K562 (cell line): ENCODE results near the gene TCAF1. TPM values are rescaled to one million over a fixed set of nuclear protein-coding genes. Genes with fewer than 3 reads are reported as not detected.

Experiments
- ATAC-seq: fragments of 200-7000 bp; cut with Tn5 transposase; 3 replicates; pipeline ENCODE4 v1.9.1; 2020; ENCODE audit warnings: moderate library complexity
- BruUV-seq: library from RNA; stranded (reverse); fragments of 400-500 nt; replicated peaks from 2 replicates; lab custom pipeline; 2021; lab: Mats Ljungman, UMichigan
- CTCF ChIA-PET: fragments of 300-600 bp; formaldehyde crosslinking; extraction: SDS; loops from one replicate; lab custom pipeline; 2021; ENCODE audit warnings: low intra/inter-chr PET ratio; lab: Yijun Ruan, JAX
- POLR2A ChIA-PET: fragments of 300-600, 350-650 bp; sonication (Branson Sonifier 250); formaldehyde crosslinking; extraction: SDS; loops from one replicate; lab custom pipeline; 2021; ENCODE audit warnings: antibody characterized with exemption, inconsistent platforms; lab: Yijun Ruan, JAX
- DNase-seq, 4 experiments: peaks; one replicate each; pipeline versions ENCODE4 v3.0.0 to v3.0.0-alpha.2; 2011 to 2018; ENCODE audit warnings: low spot score in 3 of 4, mixed read lengths in 3 of 4; ENCODE audit errors: extremely low read depth in 1 of 4
- FAIRE-seq: peaks from 2 replicates; lab custom pipeline; 2011; peaks lifted over from hg19 to GRCh38; lab: Jason Lieb, UNC
- H2AFZ ChIP-seq: 2 replicates; pipeline ENCODE4 v1.6.0; 2011; ENCODE audit warnings: low read depth, low read length, control low read depth, inconsistent platforms
- H3K27ac ChIP-seq: fragments of 200-600 bp; 3 replicates; pipeline ENCODE4 v1.8.0; 2011; ENCODE audit warnings: low read depth, mild to moderate bottlenecking, control low read depth, inconsistent platforms, low read length, moderate library complexity, mixed read lengths; ENCODE audit errors: extremely low read depth
- H3K27me3 ChIP-seq, 2 experiments: fragments of 300-600 bp in 1 of 2; 2 replicates in 1 of 2; 3 replicates in 1 of 2; pipeline versions ENCODE4 v1.6.0 to v1.8.0; 2011; ENCODE audit warnings: inconsistent platforms in 2 of 2, low read length in 2 of 2, mild to moderate bottlenecking in 1 of 2, mixed read lengths in 1 of 2, moderate library complexity in 1 of 2; ENCODE audit not compliant: control insufficient read depth in 2 of 2, insufficient read depth in 2 of 2
- H3K36me3 ChIP-seq: fragments of 300-600 bp; 3 replicates; pipeline ENCODE4 v1.8.0; 2011; ENCODE audit warnings: mild to moderate bottlenecking, low read length, inconsistent platforms; ENCODE audit not compliant: control insufficient read depth, insufficient read depth
- H3K4me1 ChIP-seq, 2 experiments: fragments of 200-600 bp in 1 of 2; replicated peaks in 1 of 2; 2 replicates in 1 of 2; 3 replicates in 1 of 2; pipeline versions ENCODE4 v1.5.1 to v1.8.0; 2011; ENCODE audit warnings: inconsistent platforms in 2 of 2, low read length in 2 of 2, mild to moderate bottlenecking in 1 of 2, mixed read lengths in 1 of 2, moderate library complexity in 1 of 2; ENCODE audit not compliant: control insufficient read depth in 2 of 2, insufficient read depth in 2 of 2
- H3K4me2 ChIP-seq: 2 replicates; pipeline ENCODE4 v1.6.1; 2011; ENCODE audit warnings: low read length, control low read depth, inconsistent platforms, mixed read lengths; ENCODE audit not compliant: insufficient read depth
- H3K4me3 ChIP-seq: fragments of 200-600 bp; sonication (generic), shearing (Covaris generic); 2 replicates; pipeline ENCODE4 v1.5.1; 2016; ENCODE audit warnings: control low read depth, inconsistent platforms
- H3K79me2 ChIP-seq: fragments of 200-600 bp; 3 replicates; pipeline ENCODE4 v1.8.0; 2011; ENCODE audit warnings: low read length, inconsistent platforms; ENCODE audit not compliant: control insufficient read depth, insufficient read depth
- H3K9ac ChIP-seq, 2 experiments: 2 replicates each; pipeline versions ENCODE4 v1.6.0 to v1.6.1; 2011; ENCODE audit warnings: low read depth in 2 of 2, low read length in 2 of 2, control low read depth in 1 of 2, inconsistent platforms in 1 of 2, mild to moderate bottlenecking in 1 of 2, mixed read lengths in 1 of 2; ENCODE audit not compliant: insufficient read depth in 1 of 2
- H3K9me1 ChIP-seq: one replicate; pipeline ENCODE4 v1.6.0; 2011; ENCODE audit warnings: inconsistent platforms, mild to moderate bottlenecking, low read length, moderate library complexity; ENCODE audit not compliant: control insufficient read depth, insufficient read depth
- H3K9me3 ChIP-seq: replicated peaks from 2 replicates; pipeline ENCODE4 v1.5.1; 2011; ENCODE audit warnings: low read depth, low read length, inconsistent platforms; ENCODE audit not compliant: control insufficient read depth, insufficient read depth
- H4K20me1 ChIP-seq: replicated peaks from 2 replicates; pipeline ENCODE4 v1.6.1; 2011; ENCODE audit warnings: low read length, inconsistent platforms, mixed read lengths; ENCODE audit not compliant: control insufficient read depth, insufficient read depth
- CEBPB ChIP-seq: fragments of 450-650 bp; IDR thresholded peaks from 2 replicates; pipeline ENCODE4 v1.6.1; 2016; ENCODE audit warnings: missing genetic modification characterization, missing compliant biosample characterization
- CEBPG ChIP-seq, 3 experiments: fragments of 200-800 bp in 1 of 3; sonication (Bioruptor generic) in 1 of 3; sonication (generic) in 1 of 3; formaldehyde crosslinking in 1 of 3; IDR thresholded peaks in 2 of 3; conservative IDR thresholded peaks in 1 of 3; 2 replicates each; pipeline versions ENCODE4 v1.6.1 to v1.8.0; 2016 to 2022; ENCODE audit warnings: missing compliant biosample characterization in 2 of 3, missing genetic modification characterization in 2 of 3, mild to moderate bottlenecking in 1 of 3, missing genetic modification reagents in 1 of 3
- CSDE1 ChIP-seq, 2 experiments: fragments of 450-650 bp; IDR thresholded peaks; 2 replicates each; pipeline ENCODE4 v1.6.1; 2016; ENCODE audit warnings: mild to moderate bottlenecking in 1 of 2
- DEAF1 ChIP-seq: fragments of 450-650 bp; formaldehyde crosslinking; IDR thresholded peaks from 2 replicates; pipeline ENCODE4 v1.4.0; 2020; ENCODE audit warnings: mild to moderate bottlenecking, moderate library complexity
- IRF9 ChIP-seq: fragments of 450-650 bp; IDR thresholded peaks from 2 replicates; pipeline ENCODE4 v1.6.1; 2016; ENCODE audit warnings: missing biosample characterization, missing genetic modification characterization
- ZNF318 ChIP-seq, 2 experiments: fragments of 450-650 bp; IDR thresholded peaks; 2 replicates each; pipeline ENCODE4 v1.6.1; 2016; ENCODE audit warnings: mild to moderate bottlenecking in 2 of 2, borderline replicate concordance in 1 of 2, low read depth in 1 of 2, moderate library complexity in 1 of 2
- WGBS: fragments of 100-300 bp; shearing (Covaris generic); methylation state at CpG from one replicate; pipeline ENCODE4 v1.1.6; 2016; ENCODE audit warnings: low coverage, mixed read lengths; ENCODE audit not compliant: insufficient coverage; ENCODE audit errors: missing lambda C conversion rate; 5-methylcytosine and 5-hydroxymethylcytosine counted together
- in situ Hi-C: fragments of 300-500 bp; cut with MboI; formaldehyde crosslinking; loops from 4 replicates; pipeline ENCODE4 v1.15.0; 2018; ENCODE audit warnings: inconsistent platforms, mixed read lengths
- intact Hi-C: fragments of 100-400 bp; cut with micrococcal nuclease; formaldehyde crosslinking; loops from 2 replicates; pipeline ENCODE4 v1.14.2; 2022
- polyA plus RNA-seq, 8 experiments: library from polyadenylated mRNA; depleted of rRNA in 4 of 8; stranded (reverse) in 5 of 8; unstranded in 3 of 8; fragments of >200 nt; fragmentation: Nextera tagmentation in 2 of 8; fragmentation: Illumina TruSeq in 1 of 8; extraction: Ambion mirVana in 2 of 8; extraction: Trizol in 1 of 8; gene quantifications; 2 replicates each; pipeline versions ENCODE4 v1.2.1 to v1.2.3, GENCODE V29; 2011 to 2014; ENCODE audit warnings: inconsistent platforms in 1 of 8, missing spikeins in 1 of 8
- total RNA-seq, 7 experiments: library from RNA; depleted of rRNA in 6 of 7; stranded (reverse); fragments of >200 nt in 6 of 7; fragmentation: Illumina TruSeq in 2 of 7; extraction: Trizol in 2 of 7; gene quantifications; 2 replicates each; pipeline versions ENCODE4 v1.2.1 to v1.2.3, GENCODE V29; 2011 to 2021; ENCODE audit warnings: low replicate concordance in 1 of 7

Gene TCAF1
- total and polyA plus RNA-seq, 9 of the 15 experiments (the other 6 are each of a cell fraction or from before 2014, with no cell fraction given) = 6.2 to 52.2 (median 24.4) TPM

- no TSS peak for BruUV-seq
- in situ Hi-C loops = no loop called here
- WGBS = 90% methylated on average over 6 of the region's 6 CpGs
- no peak overlapping the region for H2AFZ ChIP-seq
- peaks cover 37% of the 10 kb centered on the region for H3K79me2 ChIP-seq
- no peak overlapping the region for H3K4me2 ChIP-seq
- no peaks in the 10 kb centered on the region for H3K9me1 ChIP-seq
- no peaks in the 10 kb centered on the region for H3K27me3 ChIP-seq
- H3K4me1 ChIP-seq = peaks cover 6 to 11% of the 10 kb centered on the region in 2 experiments; a peak in 3 of 5 replicates
- DNase-seq = peak in 2 of 4 experiments; percentile 2 to 4
- peaks cover 11% of the 10 kb centered on the region; the same call in 2 of the 3 replicates for H3K36me3 ChIP-seq
- intact Hi-C loops = no loop called here
- TF ChIP-seq DEAF1 (no peak), CEBPB (peak; percentile 97), IRF9 (tag) (0 out of 2 replicates have a peak, but pooled peaks have one; percentile 47), CEBPG (CRISPR knock-in tag; IDR thresholded peaks at IDR 0.05) (no peak), CEBPG (tag; conservative IDR thresholded peaks at IDR 0.05 in 1 of 2, IDR thresholded peaks at IDR 0.05 in 1 of 2) (peak; percentile 83 to 99), ZNF318 (IDR thresholded peaks at IDR 0.05; ENCODE audit: borderline replicate concordance in 1 of 2, low read depth in 1 of 2) (no peak), CSDE1 (IDR thresholded peaks at IDR 0.05) (no peak)
- ChIA-PET CTCF (no interaction called here), POLR2A (interaction anchor here (2.2 kb wide), 1 partner anchor 15 kb away, joined by 10 read pairs; the partner anchor contains the start of gene TCAF1)
- no peak overlapping the region for H3K9ac ChIP-seq
- H3K9me3 ChIP-seq = 0 out of 2 replicates have a peak, but pooled peaks cover 2% of the 10 kb centered on the region
- no peak overlapping the region for H3K27ac ChIP-seq
- no peak for FAIRE-seq
- H4K20me1 ChIP-seq = no peaks in the 10 kb centered on the region
- H3K4me3 ChIP-seq = no peak overlapping the region
- ATAC-seq = no peak
These were observed 15.0 kb downstream of the TCAF1 start for GRCh38 chr7:143886826-143887477.
